ENCODE results near the gene DRD4. TPM values are rescaled to one million over a fixed set of nuclear protein-coding genes. Genes with fewer than 3 reads are reported as not detected.

Gene DRD4
- polyA plus RNA-seq, 1 donor (not counting 4 experiments of a cell fraction or from before 2014, with no cell fraction given) = not detected

GRCh38 chr11:628056-628455 lies 9.0 kb upstream of the DRD4 start:
- H4K20me1 ChIP-seq (ENCODE audit: control insufficient read depth, extremely low read depth, insufficient read depth, low read length) = no peaks in the 10 kb centered on the region
- no peak overlapping the region for H2AFZ ChIP-seq (ENCODE audit: control insufficient read depth, low read length)
- no peak for TF ChIP-seq CTCF (optimal IDR thresholded peaks at IDR 0.05 in 1 of 3, IDR thresholded peaks at IDR 0.05 in 1 of 3, conservative IDR thresholded peaks at IDR 0.05 in 1 of 3; ENCODE audit: extremely low read depth in 1 of 3, insufficient read depth in 2 of 3, low read length in 3 of 3)
- no peak for TF ChIP-seq EZH2 (IDR thresholded peaks at IDR 0.05; ENCODE audit: low read length)
- H3K4me2 ChIP-seq (ENCODE audit: control insufficient read depth, extremely low read depth, insufficient read depth, low read depth, low read length) = no peak overlapping the region
- H3K9me3 ChIP-seq (ENCODE audit: control insufficient read depth, low read depth, low read length) = no peaks in the 10 kb centered on the region
- H3K27ac ChIP-seq (ENCODE audit: control insufficient read depth, insufficient read depth, low read length) = no peak overlapping the region
- no peaks in the 10 kb centered on the region for H3K27me3 ChIP-seq (ENCODE audit: control insufficient read depth, extremely low read depth, insufficient read depth, low read length)
- H3K36me3 ChIP-seq (ENCODE audit: control insufficient read depth in 2 of 2, extremely low read depth in 1 of 2, insufficient read depth in 2 of 2, low read length in 2 of 2) = peaks cover 0 to 3% of the 10 kb centered on the region in 2 experiments
- no peak overlapping the region for H3K4me3 ChIP-seq (ENCODE audit: control insufficient read depth in 2 of 3, extremely low read depth in 1 of 3, insufficient read depth in 2 of 3, low read depth in 1 of 3, low read length in 3 of 3)
- H3K9ac ChIP-seq (ENCODE audit: control insufficient read depth, extremely low read depth, insufficient read depth, low read length) = no peak overlapping the region
- no peaks in the 10 kb centered on the region for H3K79me2 ChIP-seq (ENCODE audit: control insufficient read depth, insufficient read depth, low read length)
- FAIRE-seq (no peak), DNase-seq (ENCODE audit: low read depth, low spot score) (no peak)
- H3K4me1 ChIP-seq (ENCODE audit: control insufficient read depth, extremely low read depth, insufficient read depth, low read length) = no peaks in the 10 kb centered on the region
- no peaks in the 10 kb centered on the region for H3K9me1 ChIP-seq (ENCODE audit: control insufficient read depth, extremely low read depth, insufficient read depth, low read length)
- dilution Hi-C loops (cut with MboI; ENCODE audit: extremely low pct_ligation_motif_present, low sequenced_read_pairs) = no loop called here

- Histone ChIP-seq H3K36me3 (ENCODE audit: control insufficient read depth in 2 of 2, extremely low read depth in 1 of 2, insufficient read depth in 2 of 2, low read length in 2 of 2) (peaks cover 0 to 3% of the 10 kb centered on the region in 2 experiments), H3K27me3 (ENCODE audit: control insufficient read depth, extremely low read depth, insufficient read depth, low read length) (no peaks in the 10 kb centered on the region), H3K4me3 (ENCODE audit: control insufficient read depth in 2 of 3, extremely low read depth in 1 of 3, insufficient read depth in 2 of 3, low read depth in 1 of 3, low read length in 3 of 3) (no peak overlapping the region), H2AFZ (ENCODE audit: control insufficient read depth, low read length) (no peak overlapping the region), H3K9me1 (ENCODE audit: control insufficient read depth, extremely low read depth, insufficient read depth, low read length) (no peaks in the 10 kb centered on the region), H3K27ac (ENCODE audit: control insufficient read depth, insufficient read depth, low read length) (no peak overlapping the region), H3K4me2 (ENCODE audit: control insufficient read depth, extremely low read depth, insufficient read depth, low read depth, low read length) (no peak overlapping the region), H3K4me1 (ENCODE audit: control insufficient read depth, extremely low read depth, insufficient read depth, low read length) (no peaks in the 10 kb centered on the region), H3K9me3 (ENCODE audit: control insufficient read depth, low read depth, low read length) (no peaks in the 10 kb centered on the region), H3K9ac (ENCODE audit: control insufficient read depth, extremely low read depth, insufficient read depth, low read length) (no peak overlapping the region), H4K20me1 (ENCODE audit: control insufficient read depth, extremely low read depth, insufficient read depth, low read length) (no peaks in the 10 kb centered on the region), H3K79me2 (ENCODE audit: control insufficient read depth, insufficient read depth, low read length) (no peaks in the 10 kb centered on the region)
- no peak for FAIRE-seq
- no peak for DNase-seq (ENCODE audit: low read depth, low spot score)
- TF ChIP-seq EZH2 (IDR thresholded peaks at IDR 0.05; ENCODE audit: low read length) (no peak), CTCF (optimal IDR thresholded peaks at IDR 0.05 in 1 of 3, IDR thresholded peaks at IDR 0.05 in 1 of 3, conservative IDR thresholded peaks at IDR 0.05 in 1 of 3; ENCODE audit: extremely low read depth in 1 of 3, insufficient read depth in 2 of 3, low read length in 3 of 3) (no peak)
- dilution Hi-C loops (cut with MboI; ENCODE audit: extremely low pct_ligation_motif_present, low sequenced_read_pairs) = no loop called here
These were observed 7.9 kb upstream of the DRD4 start for GRCh38 chr11:629237-629583.
